Astrocyte (in vitro differentiated cells and primary cell): ENCODE data around the gene CNOT10.
"Not testable (repeated sequence)": the region's sequence is repeated elsewhere in the genome, so short reads cannot be mapped to it uniquely, and the experiment has no call there.

Source experiments
- EZH2 ChIP-seq: IDR thresholded peaks from 2 replicates; pipeline ENCODE4 v1.6.1; 2012; ENCODE audit warnings: mild to moderate bottlenecking, low read length, inconsistent platforms; ENCODE audit not compliant: insufficient read depth
- TF ChIP-seq, protein P1 (sequence below): IDR thresholded peaks from 2 replicates; pipeline ENCODE4 v1.5.1; 2011; ENCODE audit warnings: low read depth, mild to moderate bottlenecking, inconsistent platforms, low read length, moderate library complexity; ENCODE audit not compliant: insufficient read depth

DNA sequence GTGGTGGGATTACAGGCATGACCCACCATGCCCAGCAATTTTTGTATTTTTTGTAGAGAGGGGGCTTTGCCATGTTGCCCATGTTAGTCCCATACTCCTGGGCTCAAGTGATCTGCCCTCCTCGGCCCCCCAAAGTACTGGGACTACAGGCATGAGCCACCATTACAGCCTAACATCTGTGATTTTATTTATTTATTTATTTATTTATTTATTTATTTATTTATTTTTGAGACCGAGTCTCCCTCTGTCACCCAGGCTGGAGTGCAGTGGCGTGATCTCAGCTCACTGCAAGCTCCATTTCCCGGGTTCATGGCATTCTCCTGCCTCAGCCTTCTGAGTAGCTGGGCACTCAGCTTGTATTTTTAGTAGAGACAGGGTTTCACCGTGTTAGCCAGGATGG is 116.5 kb downstream of the CNOT10 start:
- TF ChIP-seq, protein P1, sequence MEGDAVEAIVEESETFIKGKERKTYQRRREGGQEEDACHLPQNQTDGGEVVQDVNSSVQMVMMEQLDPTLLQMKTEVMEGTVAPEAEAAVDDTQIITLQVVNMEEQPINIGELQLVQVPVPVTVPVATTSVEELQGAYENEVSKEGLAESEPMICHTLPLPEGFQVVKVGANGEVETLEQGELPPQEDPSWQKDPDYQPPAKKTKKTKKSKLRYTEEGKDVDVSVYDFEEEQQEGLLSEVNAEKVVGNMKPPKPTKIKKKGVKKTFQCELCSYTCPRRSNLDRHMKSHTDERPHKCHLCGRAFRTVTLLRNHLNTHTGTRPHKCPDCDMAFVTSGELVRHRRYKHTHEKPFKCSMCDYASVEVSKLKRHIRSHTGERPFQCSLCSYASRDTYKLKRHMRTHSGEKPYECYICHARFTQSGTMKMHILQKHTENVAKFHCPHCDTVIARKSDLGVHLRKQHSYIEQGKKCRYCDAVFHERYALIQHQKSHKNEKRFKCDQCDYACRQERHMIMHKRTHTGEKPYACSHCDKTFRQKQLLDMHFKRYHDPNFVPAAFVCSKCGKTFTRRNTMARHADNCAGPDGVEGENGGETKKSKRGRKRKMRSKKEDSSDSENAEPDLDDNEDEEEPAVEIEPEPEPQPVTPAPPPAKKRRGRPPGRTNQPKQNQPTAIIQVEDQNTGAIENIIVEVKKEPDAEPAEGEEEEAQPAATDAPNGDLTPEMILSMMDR: not testable (repeated sequence)
- TF ChIP-seq EZH2: not testable (repeated sequence)
